Measurements from ENCODE around the gene ALS2. TPM values are rescaled to one million over a fixed set of nuclear protein-coding genes. Genes with fewer than 3 reads are reported as not detected.
"Not testable (repeated sequence)": the region's sequence is repeated elsewhere in the genome, so short reads cannot be mapped to it uniquely, and the experiment has no call there.

Gene ALS2
- total RNA-seq, 1 donor from 2014 or later, result 8.4 TPM

DNA sequence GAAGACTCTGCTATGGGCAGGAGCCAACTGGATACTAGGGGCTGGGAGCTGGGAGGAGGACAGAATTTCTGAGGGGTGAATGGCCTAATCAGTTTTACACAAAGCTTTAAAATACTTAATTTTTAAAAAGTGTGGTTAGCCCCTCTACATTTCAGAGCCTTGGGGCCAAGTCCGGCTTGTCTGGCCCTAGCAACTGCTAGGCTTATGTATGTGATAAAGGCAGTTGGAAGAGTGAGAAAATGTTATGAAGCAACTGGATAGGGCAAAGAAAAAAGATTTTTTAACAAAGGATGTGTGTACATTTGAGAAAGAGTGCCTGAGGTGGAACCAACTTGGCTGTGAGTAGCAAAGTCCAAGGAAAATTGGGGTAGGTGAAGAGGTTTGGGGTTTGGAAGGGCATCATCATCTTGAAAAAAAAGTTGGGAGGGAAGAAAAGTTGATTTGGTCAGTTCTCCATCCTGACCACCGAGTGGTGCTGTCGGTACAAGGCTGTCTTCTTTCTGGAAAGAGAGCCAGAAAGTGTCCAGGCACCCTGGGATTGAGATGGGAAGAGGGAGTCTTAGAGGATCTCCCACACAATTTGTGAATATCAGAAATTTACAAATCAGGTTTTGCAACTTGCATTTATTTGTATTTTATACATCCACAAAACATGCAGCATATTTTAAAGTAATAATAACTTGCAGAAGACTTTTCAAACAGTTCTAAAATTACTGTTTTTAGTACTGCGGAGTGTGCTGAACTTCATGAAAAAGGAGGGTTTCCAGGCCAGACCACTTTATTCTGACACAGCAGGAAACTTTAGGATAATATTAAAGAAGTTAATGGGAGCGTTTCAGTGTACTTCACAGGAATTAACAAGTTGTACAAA is 15.1 kb upstream of the ALS2 start:
- intact Hi-C loops (cut with micrococcal nuclease), result loop anchor here (5.0 kb wide), 1 partner anchor 386 kb away; no protein-coding TSS in a partner anchor

DNA sequence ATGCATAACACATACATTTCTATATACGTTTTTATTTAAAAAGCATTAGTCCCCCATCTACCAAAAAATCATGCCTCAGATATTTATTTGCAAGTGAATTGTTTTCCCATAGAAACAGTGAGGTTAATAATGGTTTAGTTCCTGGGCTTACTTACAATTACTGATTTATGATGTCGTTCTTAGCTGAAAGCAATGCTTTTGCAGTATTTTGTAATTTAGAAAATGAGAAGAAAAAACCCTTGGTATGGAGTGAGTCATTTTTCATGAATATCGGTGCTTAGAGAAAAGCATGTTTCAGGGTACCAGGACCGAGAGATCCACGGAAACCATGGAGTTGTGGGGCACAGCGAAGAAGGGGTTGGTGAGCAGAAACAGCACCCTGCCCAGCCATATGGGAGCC is 13.6 kb upstream of the ALS2 start:
- intact Hi-C loops (cut with micrococcal nuclease), result no loop called here

DNA sequence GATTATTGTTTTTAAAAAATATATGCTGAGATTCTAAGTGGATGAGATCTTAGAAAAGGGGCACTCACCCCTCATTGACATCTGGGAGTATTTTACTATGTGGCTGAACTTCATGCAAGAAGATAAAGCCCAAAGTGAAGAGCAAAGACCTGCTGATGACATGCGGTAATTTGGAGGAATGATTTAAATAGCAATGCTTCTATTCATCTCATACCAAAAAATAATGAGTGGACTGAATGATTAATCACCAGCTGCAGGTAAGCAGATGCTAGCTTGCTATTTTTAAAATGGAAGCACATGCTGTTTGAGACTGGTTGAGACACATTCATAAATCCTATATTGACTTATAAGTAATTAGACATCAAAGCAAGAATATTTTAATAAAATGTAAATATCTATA is 12.9 kb upstream of the ALS2 start:
- intact Hi-C loops (cut with micrococcal nuclease), result no loop called here

DNA sequence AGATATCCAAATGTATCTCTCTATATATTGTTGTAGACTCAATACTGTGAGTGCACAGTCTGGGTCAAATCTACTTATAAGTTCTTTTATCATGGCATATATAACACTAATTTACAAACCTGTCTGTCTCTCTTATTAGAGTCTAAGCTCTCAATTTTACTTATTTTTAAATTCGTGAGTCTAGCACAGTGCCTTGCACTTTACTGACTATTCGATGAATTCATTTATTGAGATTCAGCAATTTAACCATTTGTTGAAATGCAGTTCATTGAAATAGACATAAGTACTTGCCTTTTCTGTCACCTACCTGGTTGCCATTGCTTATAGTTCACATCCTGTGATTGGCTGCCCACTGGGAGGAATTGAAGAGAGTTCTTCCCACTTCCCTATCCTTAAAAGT is 10.3 kb upstream of the ALS2 start:
- intact Hi-C loops (cut with micrococcal nuclease), result no loop called here

DNA sequence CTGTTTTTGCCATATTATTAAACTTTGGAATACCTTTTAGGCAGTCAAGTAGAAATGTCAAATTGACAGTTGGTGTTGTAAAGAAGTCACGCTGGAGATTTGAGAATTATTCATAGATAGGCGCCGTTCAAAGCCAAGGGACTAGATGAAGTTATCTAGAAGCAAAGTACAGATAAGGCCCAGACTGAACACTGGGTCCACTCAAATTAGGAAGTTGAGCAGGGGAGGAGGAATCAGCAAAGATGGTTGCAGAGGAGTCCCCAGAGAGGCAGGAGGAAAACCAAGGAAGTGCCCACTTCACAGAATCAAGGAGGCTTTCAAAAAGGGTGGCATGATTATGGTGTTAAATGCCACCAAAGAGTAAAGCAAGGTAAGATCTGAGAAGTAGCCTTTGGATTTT is 9.6 kb upstream of the ALS2 start:
- intact Hi-C loops (cut with micrococcal nuclease), result no loop called here

DNA sequence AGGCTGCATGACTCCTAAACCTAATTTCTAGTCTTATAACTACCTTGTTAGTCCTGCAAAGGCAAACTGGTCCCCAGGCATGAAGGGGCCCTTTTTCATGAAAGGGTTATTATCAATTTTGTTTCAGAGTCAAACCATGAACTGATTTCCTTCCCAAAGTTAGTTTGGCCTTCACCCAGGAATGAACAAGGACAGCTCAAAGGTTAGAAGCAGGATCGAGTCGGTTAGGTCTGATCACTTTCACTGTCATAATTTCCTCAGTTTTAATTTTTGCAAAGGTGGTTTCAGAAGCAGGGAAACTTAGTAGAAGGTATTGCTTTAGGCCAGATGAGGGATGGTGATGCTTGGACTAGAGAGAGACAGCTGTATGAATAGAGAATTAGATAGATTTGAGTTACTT is 8.7 kb upstream of the ALS2 start:
- intact Hi-C loops (cut with micrococcal nuclease), result no loop called here

DNA sequence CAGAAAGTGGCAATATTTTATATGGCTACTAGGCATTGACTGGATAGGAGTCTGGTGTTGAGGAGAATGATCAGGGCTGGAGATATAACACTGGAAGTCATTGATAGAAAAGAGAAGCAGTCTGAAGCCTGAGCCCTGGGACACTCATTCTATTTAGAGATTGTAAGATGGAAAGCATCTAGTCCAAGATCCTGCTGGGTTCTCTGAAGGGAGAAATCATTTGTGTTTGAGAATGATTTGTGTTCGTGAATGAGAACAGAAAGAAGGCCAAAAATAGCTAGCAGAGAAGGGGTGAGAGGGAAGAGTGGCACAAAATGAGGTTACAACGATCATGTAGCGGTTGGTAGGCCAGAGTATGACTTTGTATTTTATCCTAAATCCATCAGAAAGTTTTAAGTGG is 7.6 kb upstream of the ALS2 start:
- intact Hi-C loops (cut with micrococcal nuclease), result no loop called here

DNA sequence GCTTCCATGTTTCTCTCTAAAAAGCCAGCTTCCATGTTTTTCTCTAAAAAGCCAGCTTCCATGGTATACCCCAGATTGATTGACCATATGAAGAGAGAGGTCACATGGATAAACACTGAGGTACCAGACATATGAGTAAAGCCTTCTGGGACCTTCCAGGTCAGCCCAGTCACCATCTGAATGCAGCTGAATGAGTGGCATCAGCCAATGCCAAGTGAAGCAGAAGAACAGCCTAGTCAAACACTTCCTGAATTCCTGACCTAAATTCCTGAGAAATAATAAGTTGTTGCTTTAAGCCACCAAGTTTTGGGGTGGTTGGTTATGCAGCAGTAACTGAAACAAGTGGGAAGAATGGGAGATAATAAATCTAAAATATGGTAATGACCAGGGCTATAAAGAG is 5.7 kb upstream of the ALS2 start:
- intact Hi-C loops (cut with micrococcal nuclease), result no loop called here

DNA sequence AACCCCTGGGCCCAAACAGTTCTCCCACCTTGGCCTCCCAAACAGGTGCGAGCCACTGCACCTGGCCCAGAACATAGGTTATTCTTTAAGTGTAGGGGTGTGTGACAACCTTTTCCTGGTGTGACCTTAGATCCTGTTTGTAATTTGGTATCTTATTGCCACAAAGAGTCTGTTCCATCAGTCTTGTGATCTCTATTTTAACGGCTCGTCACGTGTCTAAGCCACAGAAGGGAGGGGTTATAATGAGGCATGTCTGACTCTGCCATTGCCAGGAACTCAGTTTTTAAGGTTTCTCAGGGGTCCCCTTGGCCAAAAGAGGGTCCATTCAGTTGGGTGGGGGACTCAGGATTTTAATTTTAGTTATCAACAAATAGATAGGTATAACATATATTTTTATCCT is 4.4 kb upstream of the ALS2 start:
- intact Hi-C loops (cut with micrococcal nuclease), result no loop called here

DNA sequence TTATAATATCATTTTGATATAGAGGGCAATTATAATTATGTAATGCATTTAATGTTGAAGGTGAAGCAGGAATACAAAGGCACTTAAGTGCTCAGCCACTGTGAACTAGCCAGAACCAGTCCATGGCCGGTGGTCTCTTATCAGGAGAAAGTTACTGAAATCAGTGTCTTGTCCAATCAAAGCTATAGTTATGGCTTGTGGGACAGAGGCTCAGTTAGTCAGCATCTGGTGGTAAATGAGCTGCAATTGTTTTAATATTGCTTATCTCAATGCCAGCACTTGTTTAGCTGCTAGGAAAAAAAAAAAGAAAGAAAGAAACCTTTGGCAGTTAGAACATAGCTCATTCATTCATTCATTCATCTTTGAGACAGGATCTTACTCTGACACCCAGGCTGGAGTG is 3.8 kb upstream of the ALS2 start:
- intact Hi-C loops (cut with micrococcal nuclease), result loop anchor here (5.0 kb wide), 3 partner anchors 453 to 602 kb away; partner anchors contain the start of genes BMPR2, CASP10 and SUMO1

DNA sequence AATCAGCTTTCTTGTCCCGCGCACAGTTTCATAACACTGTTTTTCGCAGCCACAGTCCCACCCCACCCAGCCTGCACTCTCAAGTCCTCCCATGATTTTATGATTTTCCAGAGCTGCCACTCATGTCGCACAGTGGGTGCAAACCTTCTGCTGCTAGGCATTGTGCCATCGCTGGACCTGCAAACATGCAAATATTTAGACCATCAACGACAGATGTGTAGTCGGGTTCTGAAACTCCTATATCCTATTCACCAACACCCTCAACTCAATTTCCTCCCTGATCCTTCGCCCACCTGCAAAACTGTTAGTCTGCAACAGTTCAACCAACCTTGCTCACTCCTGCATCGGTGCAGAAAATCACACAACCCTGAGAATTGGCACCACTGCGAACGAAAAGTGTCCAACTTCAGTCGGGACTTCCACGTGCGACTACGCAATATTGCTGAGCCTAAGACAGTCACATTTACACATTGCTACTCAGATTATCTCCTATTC is 871 bp upstream of the ALS2 start:
- intact Hi-C loops (cut with micrococcal nuclease), result loop anchor here (1.0 to 5.0 kb wide), 10 partner anchors 139 to 971 kb away; partner anchors contain the start of genes BMPR2, BZW1, CASP10 and NOP58

DNA sequence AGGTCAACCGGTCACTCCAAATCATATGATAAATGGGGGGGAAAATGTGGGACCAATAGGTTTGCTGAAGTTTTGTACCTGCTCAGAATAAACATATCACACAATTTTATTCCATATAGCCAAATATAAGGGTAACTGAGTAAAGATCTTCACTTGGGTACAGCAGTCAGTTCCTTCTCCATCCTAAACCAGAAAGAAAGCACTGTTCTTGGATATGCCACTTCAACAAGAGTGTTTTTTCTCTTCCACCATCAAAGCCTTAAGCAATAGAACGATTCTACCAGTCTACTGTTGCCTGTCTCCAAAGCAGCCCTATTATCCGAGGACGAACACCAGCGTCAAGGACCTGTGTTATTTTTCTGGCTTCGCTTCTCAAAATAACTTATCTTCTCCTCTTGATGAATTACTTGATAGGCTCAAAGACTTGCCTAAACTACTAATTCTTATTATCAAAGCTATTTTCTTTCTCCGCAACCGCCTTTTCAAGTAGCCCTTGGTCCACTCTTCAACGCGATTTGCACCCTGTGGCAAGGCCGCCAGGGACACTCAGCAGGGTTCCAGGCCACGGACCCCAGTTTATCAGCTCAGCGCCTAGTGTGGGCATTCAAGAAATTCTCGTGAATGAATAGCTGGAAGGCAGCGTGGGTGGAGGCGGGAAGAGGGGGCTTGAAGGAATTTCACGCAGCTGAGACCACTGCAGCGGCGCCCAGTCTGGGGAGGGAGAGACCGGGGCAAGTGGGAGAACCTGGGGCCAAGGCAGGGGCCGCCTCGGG is 646 bp downstream of the ALS2 start:
- intact Hi-C loops (cut with micrococcal nuclease), result loop anchor here (2.0 to 5.0 kb wide), 6 partner anchors 255 to 969 kb away; partner anchors contain the start of genes BMPR2, BZW1, CASP10 and SUMO1

DNA sequence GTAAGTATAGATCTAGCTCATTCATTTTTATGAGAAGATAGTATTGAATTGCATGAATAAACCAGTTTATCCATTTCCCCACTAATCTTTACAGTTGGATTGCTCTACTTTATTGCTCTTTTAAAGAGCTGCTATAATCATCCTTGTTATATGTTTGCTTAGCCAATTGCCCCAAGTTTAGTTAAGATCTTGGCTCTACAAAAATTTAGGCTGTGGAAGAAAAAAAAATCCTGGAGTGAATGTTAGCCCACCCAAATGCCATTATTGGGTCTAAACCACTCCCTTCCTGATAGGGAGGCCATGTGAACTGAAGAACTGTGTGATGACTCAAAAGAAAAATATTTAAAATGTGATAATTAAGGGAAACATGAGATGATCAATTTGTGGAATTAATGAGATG is 2.9 kb downstream of the ALS2 start:
- intact Hi-C loops (cut with micrococcal nuclease), result no loop called here

DNA sequence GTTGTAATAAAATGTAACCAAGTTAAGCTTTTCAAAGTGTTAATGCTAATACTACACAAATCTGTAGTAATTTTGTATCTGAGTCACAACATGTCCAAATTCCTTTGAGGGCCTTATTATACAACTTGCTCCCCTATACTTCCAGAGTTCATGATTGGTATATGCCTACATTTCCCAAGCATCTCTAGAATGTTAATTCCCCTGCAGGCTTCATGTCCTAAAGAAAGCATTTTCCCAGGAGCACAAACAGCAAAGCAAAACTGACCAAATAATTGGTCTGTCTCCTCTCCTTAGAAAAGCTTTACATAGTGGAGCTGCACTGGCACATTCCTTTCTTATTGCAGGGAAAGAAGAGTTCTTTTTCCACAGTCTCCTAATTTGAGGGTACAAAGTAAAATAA is 3.7 kb downstream of the ALS2 start:
- intact Hi-C loops (cut with micrococcal nuclease), result no loop called here

DNA sequence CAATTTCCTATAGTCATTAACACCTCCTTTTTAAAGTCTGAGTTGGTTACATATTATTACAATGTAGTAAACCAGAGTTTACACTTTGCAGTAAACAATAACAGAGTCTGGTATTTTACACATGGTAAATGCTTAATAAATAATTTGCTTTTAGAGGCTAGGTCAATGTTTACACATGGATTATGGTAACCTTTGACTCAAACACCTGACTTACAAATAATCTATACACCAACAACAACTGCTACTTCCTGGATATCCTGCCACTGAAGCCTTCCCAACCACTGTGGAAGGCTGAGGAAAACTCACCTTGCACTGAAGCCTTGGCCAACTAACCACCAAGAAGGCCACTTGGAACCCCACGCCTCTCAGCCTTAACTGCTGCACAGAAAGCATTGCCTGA is 5.4 kb downstream of the ALS2 start:
- intact Hi-C loops (cut with micrococcal nuclease), result no loop called here

DNA sequence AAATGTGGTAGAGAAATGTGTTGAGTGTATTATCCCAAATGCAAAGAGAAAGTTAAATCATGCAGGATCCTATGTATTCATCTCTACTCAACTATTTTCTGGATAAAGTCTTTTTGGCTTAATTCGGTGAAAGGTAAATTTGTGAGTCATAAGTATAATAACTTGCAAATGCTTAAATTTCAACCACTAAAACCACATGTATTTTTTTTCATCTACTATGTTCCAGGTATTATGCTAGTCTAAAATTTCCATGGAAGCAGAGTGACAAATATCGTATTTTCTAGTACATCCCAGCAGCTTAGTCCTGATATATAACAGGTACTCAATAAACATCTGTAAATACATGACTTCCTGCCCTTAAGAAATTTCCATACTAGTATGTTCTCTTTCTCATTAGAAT is 6.2 kb downstream of the ALS2 start:
- intact Hi-C loops (cut with micrococcal nuclease), result no loop called here

DNA sequence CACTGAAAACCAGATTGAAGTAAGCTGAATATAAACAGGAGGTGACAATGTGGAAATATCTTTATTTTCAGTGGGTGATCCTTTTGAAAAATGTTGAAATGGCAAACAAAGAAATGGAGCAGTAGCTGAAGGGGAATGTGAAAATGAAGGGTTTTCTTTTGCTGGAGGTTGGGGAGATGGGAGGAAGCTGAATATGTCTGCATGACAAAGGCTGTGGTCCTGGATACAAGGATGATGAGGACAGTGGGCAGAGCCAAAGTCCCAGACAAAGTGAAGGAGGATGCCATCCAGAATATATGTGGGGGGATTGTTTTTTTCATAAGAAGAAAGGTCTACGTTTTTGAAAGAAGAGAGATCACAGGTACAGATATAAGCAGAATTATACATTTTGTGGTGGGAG is 6.7 kb downstream of the ALS2 start:
- intact Hi-C loops (cut with micrococcal nuclease), result no loop called here

DNA sequence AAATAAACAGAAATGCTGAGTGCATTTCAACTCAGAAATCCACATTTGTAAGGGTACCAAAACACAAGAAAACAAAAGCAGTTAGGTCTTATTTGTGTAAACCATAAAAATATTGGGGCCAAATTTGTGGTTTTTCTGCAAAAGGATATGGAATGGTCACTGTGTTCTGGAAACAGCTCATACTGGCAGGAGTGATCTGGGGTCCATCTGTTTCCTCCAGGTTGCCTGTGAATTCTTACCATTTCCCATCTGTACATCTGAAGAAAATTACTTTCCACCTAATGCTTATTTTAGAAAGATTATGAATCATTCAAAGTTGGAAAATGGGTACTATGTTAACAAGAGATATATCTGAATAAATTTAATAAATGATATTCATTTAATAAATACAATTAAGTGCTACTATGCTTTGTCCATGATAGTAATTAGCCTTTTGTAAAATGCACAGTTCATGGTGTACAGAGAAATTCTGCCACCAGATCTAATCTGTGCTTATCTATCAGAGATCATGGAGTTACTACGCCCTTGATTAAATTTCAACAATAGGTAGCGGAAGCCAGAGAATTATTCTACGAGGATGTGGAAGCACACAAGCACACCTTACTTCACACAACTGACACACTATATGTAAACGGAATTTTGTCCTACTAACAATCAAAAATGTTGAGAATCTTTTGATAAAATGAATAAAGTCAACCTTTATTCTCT is 10.9 kb downstream of the ALS2 start:
- intact Hi-C loops (cut with micrococcal nuclease), result no loop called here

DNA sequence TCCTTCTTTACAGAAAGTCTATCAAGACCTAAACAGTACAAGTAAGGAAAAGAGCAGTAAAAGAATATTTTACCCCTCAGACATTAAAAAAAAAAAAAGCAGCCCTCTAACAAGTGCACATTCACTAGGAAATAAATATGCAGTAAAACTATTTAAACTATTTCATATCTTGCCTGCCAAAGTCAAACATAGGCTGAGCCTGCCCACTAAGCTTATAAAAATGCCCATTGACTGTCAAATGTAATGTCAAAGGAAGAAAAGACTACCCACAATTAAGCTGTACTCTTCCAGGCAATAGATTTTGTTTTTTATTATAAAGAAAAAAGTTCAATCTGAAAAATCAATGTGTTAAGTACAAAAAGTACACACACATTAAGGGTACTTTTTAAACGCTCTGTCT is 11.8 kb downstream of the ALS2 start:
- intact Hi-C loops (cut with micrococcal nuclease), result no loop called here

DNA sequence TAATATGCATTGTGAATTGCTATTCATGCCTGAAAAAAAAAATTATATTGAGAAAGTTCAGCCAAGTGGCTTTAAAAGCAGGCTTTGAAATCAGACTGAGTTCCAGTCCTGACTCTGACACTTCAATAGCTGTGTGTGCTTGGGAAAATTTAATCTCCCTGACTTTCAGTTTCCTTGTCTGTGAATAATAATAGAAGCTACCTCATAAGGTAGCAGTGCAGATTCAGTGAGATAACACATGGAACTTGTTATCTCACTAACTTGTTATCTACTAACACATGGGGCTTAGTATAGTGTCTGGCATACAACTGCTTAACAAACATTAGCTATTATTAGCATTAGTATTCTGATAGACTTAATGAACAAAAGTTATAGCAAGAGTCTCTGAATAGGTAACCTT is 14.9 kb downstream of the ALS2 start:
- intact Hi-C loops (cut with micrococcal nuclease), result no loop called here

DNA sequence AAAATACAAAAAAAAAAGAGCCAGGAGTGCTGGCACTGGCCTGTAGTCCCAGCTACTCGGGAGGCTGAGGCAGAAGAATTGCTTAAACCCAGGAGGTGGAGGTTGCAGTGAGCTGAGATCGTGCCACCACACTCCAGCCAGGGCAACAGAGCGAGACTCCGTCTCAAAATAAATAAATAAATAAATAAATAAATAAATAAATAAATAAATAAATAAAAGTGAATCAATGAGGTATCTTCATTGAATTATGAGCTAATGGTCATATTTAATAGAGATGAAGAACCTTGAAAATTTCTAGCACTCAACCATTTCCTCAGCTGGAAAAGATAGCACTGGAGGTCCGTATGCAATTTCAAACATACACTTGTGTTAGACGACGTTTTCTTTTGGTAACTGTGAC is 16.3 kb downstream of the ALS2 start:
- intact Hi-C loops (cut with micrococcal nuclease), result not testable (repeated sequence)

DNA sequence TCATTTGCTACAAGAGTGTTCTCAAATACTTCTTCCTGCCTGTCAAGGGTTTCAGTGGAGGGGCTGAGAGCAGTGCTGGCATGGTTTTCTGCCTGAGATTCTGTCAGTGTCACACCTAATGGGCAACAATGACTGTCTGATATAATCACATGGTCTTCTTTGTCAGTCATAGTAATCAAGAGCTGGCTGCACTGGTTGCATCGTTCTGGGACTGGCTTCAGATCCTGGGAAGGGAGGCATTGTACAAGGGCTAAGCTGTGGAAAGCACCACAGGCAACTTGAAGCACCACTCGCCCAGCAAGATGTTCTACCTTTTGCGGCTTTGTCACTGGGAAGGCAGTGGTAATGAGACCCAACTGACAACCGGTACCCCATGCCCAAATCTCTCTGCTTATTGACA is 19.6 kb downstream of the ALS2 start:
- intact Hi-C loops (cut with micrococcal nuclease), result no loop called here
